LNCaP clone FGC (cell line): Measurements from ENCODE around the gene TMEM184B.

Source experiments
- DNase-seq: peaks from one replicate; pipeline ENCODE4 v3.0.0-alpha.2; 2011; ENCODE audit warnings: low read depth
- H3K4me3 ChIP-seq: 2 replicates; pipeline ENCODE4 v1.5.1; 2011; ENCODE audit warnings: mild to moderate bottlenecking, low read depth, low read length, control low read depth
- TF ChIP-seq, protein P1 (sequence below): IDR thresholded peaks from 2 replicates; pipeline ENCODE4 v1.5.1; 2012; ENCODE audit warnings: mild to moderate bottlenecking; ENCODE audit not compliant: control insufficient read depth, insufficient read depth; ENCODE audit errors: extremely low read depth

TMEM184B gene

DNA sequence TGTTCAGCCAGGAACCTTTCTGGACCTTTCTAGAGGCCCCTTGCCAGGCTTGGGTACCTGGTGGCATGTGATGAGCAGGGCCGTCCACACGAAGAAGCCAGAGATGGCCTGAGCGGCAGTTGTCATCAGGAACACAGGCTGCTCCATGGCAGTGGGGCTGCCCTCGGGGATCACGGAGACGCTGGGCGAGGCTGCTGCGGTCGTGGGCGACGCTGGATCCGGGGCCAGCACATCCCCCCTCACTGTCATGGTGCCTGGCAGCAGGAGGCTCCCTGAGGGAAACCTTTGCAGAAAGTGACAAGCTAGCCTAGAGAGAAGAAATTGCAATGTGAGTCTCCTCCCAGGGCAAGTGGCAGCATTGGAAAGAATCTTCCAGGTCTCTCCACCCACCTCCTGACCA, 25.1 kb downstream of the TMEM184B start:
- no peak overlapping the region for H3K4me3 ChIP-seq
- no peak for DNase-seq
- TF ChIP-seq, protein P1, sequence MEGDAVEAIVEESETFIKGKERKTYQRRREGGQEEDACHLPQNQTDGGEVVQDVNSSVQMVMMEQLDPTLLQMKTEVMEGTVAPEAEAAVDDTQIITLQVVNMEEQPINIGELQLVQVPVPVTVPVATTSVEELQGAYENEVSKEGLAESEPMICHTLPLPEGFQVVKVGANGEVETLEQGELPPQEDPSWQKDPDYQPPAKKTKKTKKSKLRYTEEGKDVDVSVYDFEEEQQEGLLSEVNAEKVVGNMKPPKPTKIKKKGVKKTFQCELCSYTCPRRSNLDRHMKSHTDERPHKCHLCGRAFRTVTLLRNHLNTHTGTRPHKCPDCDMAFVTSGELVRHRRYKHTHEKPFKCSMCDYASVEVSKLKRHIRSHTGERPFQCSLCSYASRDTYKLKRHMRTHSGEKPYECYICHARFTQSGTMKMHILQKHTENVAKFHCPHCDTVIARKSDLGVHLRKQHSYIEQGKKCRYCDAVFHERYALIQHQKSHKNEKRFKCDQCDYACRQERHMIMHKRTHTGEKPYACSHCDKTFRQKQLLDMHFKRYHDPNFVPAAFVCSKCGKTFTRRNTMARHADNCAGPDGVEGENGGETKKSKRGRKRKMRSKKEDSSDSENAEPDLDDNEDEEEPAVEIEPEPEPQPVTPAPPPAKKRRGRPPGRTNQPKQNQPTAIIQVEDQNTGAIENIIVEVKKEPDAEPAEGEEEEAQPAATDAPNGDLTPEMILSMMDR, result no peak

DNA sequence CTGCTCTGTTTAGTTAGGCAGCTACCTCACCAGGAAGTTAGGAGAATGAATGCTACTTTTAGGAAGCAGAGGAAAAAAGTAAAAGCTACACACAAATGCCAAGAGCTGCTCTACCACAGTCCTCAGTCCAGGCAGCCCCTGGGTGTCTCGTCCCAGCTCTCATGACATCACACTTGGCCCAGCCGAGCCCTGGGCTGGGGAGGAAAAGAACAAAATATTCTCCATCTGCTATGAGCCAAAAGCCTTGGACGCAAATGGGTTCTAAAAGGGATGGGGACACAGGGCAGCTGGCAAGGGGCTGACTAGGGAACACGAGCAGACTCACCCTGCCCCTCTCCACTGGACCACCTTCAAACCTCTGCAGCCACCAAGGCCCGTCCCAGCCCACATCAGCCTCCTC, 26.1 kb downstream of the TMEM184B start:
- no peak overlapping the region for H3K4me3 ChIP-seq
- DNase-seq, result no peak
- TF ChIP-seq, protein P1, result no peak

DNA sequence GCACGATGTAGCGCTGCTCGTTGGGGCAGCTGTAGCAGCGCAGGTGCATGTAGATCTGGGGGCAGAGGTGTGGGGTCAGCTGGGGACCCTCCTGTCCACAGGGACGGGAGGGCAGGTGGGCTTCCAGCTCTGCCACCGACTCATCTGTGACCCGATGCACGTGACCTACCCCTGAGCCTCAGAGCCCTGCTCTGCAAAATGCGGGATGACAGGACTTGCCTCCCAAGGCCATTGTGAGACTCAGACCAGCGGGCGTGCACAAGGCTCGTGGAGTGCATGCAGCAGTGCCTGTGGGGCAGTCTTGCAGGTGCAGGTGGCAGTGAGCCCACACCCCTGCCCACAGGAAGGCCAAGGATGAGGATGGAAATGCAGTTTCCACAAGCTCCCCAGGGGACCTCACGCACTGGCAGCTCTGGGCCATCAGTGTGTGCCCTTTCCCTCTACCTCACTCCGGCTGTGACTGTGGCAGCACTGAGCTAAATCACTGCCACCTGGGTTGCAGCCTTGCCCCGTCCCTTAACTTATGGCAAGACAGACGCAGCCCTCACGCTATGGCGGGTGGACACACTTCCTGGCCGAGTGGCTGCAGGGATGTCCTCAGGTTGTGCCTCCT, 26.7 kb downstream of the TMEM184B start:
- TF ChIP-seq, protein P1, result no peak
- DNase-seq, result no peak
- H3K4me3 ChIP-seq, result no peak overlapping the region

DNA sequence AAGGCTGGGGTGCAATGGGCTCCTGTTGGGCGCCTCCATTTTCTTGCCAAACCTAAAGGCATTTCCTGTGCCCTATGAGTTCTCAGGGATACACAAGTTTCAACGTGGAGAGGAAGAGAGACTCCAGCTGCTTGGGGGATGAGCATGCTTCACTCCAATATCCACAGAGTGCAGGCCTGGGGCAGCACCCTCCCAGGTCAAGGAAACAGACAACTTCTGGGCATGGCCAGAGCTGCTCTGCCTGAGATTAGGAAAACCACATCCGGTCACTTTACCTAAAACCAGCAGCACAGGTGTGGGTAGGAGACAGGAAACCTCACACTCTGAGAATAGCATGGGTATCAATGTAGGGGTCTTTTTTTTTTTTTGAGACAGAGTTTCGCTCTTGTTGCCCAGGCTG, 28.7 kb downstream of the TMEM184B start:
- no peak overlapping the region for H3K4me3 ChIP-seq
- no peak for DNase-seq
- TF ChIP-seq, protein P1, result no peak

DNA sequence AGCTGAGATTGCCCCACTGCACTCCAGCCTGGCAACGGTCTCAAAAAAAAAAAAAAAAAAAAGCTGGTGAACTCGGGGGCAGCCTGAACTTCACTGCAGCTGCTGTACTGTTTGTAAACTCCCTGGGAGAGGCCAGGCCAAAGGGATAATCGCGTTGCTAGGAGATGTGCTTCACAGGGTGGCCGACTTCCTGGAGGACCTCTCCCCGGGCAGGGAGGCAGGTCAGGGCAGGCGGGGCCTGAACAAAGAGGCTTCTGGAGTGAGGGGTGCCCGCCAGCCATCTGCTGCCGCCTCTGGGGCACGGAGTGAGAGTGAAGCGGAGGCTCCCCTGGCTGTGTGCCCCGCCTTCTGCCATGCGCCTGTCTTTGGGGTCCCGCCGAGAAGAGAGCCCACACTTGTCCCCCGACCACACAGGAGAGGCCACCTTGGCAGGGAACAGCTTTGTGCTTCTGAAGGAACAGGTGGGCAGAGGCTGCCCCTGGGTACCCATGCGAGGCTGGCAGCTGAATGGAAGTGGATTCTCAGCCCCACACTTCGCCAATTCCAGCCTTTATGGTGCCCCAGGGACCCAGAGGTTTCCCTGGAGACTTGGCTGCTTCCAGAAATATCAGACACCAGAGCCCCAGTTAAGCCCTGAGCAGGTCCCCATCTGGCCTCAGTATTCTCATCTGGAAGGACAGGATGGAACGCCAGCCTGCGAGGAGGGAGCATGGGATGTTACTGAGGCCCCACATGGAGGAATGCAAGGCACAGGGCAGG, 29.6 kb downstream of the TMEM184B start:
- no peak for DNase-seq
- no peak overlapping the region for H3K4me3 ChIP-seq
- TF ChIP-seq, protein P1, result no peak

DNA sequence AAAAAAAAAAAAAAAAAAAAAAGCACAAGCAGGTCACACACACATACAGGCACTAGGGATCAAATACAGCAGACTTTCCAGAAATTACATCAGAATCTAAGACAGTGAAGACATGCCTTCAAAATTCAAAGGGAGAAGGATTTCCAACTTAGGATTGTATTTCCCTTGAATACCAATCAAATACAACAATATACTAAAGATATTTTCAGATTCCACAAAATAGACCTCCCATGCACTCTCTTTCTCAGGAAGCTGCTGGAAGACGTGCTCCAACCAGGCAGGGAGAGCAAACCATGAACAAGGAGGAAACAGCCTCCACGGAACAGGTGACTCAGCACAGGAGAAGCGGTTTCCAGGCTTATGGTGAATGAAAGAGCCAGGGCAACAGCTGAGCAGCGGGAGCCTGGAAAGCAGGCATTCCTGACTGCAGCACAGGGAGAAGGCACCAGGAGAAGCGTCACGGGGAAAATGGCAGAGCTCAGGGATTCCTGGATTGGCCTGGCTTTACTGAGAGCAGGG, 32.0 kb downstream of the TMEM184B start:
- TF ChIP-seq, protein P1, result no peak
- DNase-seq, result peak; percentile 33
- no peak overlapping the region for H3K4me3 ChIP-seq
